Activated CD4-positive, alpha-beta T cell treated with anti-CD3 and anti-CD28 coated beads, Interleukin-10, Interleukin-2, amounts not matched to agents 100 ng/mL and 50 ng/mL, durations not matched to agents 16 hours and 8 hours (primary cell): Measurements from ENCODE around the gene BMP8B.
"Not testable (repeated sequence)": the region's sequence is repeated elsewhere in the genome, so short reads cannot be mapped to it uniquely, and the experiment has no call there.

Experiments
- DNase-seq: peaks from one replicate; pipeline ENCODE4 v3.0.0-alpha.2; 2020

BMP8B gene

DNA sequence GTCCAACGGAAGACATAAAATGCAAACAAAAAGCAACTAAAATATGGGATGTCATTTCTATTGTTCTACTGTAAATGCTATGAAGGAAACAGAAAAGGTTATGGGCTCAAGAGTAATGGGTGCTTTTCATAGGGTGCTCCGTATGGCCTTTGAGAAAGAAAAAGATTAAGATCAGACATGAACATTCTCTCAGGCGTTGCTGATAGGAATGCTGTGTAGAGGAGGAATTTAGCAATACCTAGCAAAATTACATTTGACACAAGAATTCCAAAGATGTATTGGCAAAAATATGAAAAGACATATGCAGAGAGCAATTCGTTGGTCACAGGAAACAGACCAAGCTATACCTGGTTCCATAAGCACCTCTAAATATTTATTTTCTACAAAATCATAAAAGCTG lies 11.8 kb downstream of the BMP8B start:
- no peak for DNase-seq

DNA sequence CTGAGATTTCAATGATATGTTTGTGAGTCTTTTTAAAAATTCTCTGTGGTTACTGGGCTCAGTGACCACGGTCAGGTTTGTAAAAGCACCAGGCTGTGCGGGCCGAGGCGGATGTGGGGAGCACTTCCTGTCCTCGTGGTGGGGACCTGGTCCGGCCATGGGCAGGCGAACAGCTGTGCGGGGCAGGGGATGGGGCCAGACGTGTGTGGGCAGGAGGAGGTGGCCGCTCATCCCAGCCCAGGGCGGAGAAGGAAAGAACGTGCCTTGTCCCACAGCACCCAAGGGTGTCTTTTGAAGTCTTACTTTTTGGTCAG lies 12.3 kb downstream of the BMP8B start:
- DNase-seq: no peak

DNA sequence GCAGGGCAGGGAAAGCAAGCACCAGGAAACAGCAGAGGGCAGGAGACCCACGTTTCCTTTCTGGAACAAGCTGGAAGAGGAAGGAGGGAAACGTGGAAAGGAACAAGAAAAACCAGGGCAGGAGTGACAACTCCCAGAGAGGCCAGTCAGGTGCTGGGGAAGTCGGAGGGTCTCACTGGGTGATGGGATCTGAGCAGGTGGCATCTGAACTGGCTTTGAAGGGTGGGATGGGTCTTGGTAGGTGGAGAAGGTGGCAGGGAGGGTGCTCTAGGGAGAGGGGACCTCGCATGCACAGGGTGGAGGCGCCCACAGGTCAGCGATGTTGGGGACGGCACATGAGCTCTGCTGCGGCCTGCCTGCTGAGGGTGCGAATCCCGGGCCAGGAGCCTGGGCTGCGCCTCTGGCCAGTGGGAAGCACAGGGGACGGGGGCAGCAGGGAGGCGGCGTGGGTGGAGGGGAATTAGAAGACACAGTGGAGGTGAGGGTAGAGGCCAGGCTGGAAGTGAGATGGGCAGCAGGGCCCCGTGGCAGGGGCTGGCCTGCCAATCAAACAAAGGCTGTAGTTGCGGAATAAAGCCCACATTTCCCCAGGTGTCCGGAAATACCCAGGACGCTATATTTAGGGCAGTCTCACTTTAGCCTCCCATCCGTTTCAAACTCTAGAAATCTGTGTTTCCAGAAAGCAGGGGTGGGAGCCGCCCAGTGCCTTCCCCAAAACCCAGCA lies 12.8 kb downstream of the BMP8B start:
- not testable (repeated sequence) for DNase-seq

DNA sequence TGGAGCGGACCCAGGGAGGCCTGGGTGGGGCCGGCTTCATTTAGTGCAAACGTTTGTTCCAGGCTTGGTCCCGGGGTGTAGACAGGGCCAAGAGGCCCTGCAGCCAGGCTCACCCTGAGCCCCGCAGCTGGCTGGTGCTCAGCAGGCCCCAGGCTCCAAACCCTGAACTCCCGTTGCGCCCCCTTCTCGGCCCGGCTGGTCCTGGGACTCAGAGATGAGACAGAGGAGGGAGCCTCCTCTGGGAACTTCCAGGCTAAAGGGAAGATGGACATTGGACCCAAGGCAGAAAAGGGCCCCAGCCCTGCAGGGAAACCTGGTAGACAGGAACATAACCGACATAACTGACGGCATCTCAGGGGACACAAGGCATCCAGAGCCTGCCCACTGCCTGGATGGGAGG lies 13.5 kb downstream of the BMP8B start:
- DNase-seq: not testable (repeated sequence)

DNA sequence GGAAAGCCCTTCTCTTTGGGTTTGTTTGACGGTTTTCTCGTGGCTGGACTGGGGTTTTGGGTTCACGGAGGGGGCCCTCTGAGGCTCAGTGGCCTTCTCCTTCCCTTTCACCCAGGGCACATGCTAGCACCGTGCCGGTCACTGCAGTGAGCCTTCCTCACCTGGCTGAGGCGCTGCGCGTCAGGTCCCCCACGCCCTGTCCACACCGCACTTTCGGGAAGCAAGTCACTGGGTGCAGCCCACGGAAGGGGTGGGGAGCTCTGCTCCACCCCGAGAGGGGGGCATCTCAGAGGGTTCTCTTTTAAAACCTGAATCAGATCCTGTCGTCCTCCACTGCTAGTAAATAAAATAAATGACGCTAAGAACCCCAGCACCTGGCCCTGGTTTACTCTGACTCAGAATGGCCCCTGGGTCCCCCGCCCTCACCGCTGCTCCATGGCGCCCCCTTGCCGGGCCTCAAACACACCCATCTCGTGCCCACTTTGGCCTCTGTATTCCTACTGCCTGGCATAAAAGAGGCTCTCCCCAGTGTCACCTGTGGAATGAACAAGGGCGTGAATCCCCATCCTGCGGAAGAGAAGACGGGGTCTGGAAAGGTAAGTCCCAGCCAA lies 15.2 kb downstream of the BMP8B start:
- DNase-seq: not testable (repeated sequence)

DNA sequence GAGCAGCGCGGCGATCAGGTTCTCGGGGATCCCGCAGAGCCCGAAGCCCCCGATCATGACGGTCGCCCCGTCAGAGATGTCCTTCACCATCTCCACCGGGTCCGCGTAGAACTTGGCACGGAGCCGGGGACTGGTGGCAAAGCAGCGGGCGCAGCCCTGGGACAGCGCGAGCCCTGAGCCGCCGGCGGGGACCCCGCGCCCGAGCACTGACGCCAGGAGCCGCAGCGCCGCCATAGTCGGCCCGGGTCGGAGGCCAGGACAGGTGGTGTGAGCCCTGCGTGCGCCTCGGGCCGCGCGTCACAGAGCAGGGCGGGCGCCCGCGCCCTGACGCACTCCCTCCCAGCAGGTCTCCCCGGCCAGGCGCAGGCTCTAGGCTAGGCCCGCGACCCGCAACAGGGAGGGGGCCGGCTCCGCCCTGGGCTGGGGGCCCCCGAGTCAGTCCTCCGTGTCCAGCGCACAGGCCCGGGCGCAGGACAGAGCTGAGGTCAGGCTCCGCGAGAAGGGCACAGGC lies 17.6 kb downstream of the BMP8B start, which contains the start of gene OXCT2:
Gene OXCT2, minus strand, starts transcription at position 327 of the 511 bp plus-strand sequence. Its CDS starts 93 bp downstream, at position 234.
- not testable (repeated sequence) for DNase-seq

DNA sequence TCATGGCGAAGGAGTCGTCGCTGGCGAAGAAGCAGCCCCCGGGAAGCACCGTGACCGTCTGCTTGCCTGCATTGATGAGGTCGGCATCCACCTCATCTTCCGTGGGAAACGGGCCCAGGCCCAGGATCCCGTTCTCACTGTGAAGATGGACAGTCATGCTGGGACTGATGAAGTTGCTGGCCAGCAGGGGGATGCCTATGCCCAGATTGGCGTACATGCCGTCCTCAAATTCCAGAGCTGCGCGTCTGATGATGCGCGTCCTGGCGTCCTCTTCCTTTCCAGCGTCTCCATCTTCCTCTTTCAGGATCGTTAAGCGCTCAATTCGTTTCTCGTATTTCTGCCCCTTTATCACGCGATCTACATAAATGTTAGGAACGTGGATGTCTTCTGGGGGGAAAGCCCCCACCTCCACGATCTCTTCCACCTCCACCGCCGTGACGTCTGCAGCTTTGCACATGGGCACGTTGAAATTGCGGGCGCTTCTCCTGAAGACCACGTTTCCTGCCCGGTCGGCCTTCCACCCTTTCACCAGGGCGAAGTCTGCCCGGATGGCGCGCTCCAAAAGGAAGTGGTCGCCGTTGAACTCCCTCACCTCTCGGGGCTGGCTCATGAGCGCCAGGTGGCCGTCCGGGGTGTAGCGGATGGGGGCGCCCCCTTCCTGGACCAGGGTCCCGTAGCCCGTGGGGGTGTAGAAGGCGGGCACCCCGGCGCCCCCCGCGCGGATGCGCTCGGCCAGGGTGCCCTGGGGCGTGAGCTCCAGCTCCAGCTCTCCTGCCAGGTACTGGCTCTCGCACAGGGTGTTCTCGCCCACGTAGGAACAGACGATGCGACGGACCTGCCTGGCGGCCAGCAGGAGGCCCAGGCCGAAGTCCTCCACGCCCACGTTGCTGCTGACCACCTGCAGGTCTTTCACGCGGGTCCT lies 18.3 kb downstream of the BMP8B start:
- DNase-seq: not testable (repeated sequence)

DNA sequence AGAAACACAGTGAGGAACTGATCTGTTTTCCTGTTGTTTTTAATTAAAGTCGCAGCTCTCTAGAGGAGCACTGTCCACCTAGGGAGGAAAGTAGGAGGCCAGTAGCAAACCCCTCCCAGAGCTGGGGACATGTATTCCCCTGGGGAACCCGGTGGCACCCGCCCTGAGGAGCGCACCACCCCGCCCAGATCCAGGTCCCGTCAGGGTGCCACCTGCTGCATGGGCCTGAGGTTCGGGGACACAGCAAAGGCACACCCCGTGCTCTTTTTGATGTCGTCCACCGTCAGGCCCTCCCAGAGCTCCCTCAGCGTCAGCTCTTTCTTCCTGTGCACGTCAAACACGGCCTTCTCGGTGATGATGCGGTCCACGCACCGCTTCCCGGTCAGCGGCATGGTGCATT lies 19.2 kb downstream of the BMP8B start:
- DNase-seq: not testable (repeated sequence)

DNA sequence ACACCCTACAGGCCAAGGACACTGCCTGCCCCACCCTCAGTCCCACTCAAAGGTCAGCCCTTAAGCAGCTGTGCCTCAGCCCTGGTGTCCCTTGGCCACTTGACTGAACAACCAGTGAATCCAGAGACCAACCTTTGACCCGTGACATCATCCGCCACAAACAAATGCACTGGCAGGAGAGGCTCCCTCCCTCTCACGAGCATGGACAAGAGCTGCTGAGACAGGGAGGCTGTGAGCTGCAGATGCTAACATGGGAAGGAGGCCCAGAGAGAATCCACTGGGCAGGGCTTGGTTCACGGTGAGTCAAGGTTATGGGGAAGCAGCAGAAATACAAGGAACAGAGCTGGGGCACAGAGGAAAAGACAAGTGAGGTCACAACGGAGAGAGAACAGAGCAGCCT lies 22.2 kb downstream of the BMP8B start:
- not testable (repeated sequence) for DNase-seq

DNA sequence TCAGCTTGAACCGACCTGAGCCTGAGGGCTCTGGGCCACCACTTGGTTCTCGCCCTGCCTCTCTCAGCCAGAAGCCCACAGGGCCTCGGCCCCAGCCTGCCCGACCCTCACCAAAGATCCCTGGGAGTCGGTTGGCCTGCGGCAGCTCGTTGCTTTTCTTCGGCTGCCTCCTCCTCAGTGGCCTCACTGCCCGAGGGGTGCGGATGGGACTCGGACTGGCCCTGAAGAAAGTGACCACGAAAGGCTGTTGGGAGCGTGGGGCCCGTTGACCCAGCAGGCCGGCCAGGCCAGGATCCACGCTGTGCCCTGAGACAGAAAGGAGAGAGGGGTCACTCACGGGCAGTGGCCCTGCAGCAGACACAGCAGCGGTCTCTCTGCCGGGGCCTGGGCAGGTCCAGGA lies 24.2 kb downstream of the BMP8B start:
- not testable (repeated sequence) for DNase-seq

DNA sequence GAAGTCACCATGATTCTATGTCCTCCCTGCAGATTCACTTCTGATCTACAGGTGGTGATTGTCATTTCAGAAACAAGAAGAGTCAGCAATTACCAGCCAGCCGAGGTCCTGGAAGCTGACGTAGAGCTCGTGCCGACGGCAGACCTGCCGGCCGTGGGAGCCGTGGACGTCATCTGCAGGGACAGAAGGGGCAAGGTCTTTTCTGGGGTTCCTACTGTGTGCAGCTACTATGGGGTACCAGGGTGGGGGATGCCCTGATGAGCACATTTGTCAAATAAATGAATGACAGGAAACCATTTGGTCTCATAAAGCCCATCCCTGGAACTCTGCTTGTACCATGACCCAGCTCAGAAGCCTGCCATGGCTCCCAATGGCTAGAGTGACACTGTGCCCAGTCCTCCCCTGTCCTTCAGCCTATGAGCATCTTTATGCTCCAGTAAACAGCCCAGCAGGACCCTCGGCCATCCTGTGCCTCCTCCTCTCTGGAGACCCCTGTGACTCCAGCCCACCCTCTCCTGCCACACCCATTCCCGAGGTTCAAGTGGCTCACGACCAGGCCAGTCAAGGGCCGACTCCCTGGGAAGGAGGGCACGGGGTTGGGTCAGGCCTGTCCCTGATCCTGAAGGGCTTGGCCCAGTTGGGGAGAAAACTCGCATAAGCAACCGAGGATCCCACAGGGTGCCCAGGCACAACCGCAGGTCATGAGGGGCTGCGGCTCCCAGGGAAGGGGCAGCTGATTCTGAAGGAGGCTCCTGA lies 24.9 kb downstream of the BMP8B start:
- DNase-seq: not testable (repeated sequence)

DNA sequence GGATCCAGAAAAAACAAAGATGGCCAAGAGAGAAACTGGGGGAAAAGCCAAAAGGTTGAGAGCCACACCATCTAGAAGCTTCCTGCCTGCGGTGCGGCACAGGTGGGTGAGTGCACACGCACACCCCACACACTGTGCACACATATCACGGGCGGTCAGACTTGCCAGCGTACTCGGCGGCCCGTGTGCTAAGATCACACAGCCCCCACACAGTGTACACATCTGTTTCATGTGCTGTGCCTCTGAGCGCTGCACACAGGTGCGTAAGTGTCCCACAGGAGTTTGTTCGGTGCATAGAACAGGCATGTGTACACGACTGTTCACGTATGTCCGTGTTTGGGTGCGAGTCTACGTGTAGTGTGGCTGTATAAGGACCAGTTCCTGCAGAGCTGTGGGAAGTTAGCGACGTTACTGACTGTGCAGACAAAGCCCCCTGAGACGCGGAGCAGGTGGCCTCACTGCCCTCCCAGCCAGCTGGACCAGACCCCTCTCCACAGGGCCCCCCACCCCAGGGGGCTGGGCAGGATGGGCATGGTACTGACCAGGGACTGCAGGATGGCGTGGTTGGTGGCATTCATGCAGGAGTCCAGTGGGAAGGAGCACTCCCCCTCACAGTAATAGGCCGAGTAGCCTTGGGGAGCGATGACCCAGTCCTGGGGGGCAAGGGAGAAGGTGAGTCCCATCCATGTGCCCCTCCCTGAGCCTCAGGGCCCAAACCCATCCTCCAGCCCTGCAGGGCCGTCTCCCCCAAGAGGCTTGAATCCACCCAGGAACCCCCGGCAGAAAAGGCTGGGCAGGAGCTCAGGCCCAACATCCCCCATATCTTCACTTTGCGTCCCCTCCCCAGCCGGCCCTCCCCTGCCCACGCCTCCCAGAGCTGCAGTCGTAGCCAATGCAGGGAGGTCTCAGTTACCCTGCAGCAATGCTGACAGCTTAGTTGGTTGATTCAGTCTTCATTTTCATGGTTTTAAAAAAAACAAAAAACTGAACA lies 25.8 kb downstream of the BMP8B start:
- DNase-seq: no peak

DNA sequence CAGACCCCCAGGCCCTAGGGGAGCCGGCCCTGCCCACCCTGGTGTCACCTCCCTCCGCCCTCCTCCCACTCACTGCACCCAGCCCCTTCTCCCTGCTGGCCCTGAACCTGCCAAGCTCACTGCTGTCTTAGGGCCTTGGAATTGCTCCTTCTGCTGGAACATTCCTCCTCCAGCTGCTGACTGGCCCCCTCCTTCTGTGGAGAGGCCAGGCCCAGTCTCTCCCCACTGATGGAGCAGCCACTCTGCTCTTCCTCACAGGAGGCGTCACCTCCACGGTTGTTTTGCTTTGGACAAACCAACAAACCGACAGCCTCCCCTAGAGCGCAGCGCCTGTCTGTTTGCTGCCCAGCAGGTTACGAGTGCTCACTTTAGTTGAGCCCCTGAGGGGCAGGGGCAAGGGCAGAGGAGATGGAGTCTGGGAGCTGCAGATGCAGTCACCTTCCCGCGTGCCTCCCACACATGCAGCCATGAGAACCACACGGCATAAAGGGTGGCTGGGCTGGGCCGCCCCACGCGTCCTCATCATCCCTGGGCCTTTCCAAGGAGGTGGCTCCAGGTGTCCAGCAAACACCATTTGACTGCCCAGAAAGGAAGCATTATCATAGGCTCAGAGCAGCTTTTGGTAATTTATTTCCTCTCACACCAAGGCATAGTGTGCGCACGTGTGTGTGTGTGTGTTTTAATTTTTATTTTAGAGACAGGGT lies 27.0 kb downstream of the BMP8B start:
- no peak for DNase-seq

DNA sequence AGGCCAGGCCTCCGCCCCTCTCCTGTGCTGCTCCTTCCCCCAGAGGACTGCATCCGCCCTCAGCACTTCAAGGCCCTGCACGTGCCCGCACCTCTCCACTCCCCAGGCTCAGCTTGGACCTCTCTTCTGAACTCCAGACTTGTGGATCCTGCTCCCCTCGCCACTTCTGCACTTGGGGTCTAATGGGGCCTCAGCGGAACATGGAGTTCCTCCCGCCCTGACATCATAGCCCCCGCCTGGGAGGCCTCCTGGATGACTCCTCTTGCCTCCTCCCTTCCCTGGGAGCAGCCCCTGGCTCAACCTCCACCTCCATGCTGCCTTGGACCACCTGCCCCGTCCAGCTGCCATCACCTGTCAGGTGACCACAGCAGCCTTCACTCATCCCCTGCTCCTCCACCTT lies 27.6 kb downstream of the BMP8B start:
- DNase-seq: no peak

DNA sequence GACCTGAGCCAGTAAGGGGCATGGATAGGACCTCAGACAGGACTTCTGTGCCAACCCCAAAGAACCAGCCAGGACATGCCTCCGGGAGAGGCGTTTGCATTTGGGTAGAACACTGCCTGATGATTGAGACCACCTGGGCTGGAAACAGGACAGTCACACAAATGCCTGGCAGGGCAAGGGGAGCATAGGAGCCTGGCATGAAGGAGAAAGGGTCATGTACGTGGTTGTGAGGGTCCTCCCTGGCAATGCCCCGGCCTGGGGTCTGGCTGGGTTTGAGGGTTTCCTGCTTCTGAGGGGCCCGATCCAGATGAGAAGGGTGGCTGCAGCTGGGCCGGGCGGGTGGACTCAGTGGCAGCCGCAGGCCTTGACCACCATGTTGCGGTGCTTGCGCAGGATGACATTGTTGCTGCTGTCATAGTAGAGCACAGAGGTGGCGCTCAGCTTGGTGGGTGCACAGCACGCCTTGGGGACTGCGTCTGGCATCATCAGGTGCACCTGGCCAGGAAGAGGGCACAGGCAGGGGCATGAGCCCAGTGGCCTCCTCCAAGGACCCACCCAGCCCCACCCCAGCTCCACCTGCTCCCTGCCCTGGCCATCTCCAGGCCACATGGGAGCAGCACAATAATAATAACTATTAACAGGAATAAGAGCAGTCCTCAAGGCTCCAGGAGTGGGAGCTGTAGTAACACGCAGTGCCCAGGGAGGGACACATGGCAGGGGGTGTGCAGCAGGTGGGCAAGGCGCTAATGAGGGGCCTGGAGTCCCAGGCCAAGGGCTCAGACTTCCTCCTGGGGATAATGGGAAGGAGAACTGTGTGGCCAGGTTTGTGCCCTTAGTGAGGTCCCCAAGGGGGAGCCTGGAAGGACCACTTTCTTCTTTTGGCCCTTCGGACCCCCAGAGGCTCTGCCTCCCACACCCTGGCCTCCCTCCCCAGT lies 28.3 kb downstream of the BMP8B start:
- DNase-seq: no peak

DNA sequence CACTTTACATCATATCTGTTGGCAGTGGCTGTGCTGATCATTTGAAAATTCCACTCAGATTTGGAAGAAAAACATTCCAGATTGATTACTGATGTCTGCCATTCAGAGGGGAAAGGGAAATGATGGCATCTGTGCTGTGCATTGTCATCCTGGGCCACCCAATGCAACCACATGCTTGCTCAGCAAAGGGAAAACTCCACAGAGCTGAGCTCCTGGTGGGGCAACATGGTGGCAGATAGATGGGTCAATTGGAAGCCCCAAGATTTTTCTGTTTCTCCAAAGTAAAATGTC lies 29.3 kb downstream of the BMP8B start:
- DNase-seq: no peak

DNA sequence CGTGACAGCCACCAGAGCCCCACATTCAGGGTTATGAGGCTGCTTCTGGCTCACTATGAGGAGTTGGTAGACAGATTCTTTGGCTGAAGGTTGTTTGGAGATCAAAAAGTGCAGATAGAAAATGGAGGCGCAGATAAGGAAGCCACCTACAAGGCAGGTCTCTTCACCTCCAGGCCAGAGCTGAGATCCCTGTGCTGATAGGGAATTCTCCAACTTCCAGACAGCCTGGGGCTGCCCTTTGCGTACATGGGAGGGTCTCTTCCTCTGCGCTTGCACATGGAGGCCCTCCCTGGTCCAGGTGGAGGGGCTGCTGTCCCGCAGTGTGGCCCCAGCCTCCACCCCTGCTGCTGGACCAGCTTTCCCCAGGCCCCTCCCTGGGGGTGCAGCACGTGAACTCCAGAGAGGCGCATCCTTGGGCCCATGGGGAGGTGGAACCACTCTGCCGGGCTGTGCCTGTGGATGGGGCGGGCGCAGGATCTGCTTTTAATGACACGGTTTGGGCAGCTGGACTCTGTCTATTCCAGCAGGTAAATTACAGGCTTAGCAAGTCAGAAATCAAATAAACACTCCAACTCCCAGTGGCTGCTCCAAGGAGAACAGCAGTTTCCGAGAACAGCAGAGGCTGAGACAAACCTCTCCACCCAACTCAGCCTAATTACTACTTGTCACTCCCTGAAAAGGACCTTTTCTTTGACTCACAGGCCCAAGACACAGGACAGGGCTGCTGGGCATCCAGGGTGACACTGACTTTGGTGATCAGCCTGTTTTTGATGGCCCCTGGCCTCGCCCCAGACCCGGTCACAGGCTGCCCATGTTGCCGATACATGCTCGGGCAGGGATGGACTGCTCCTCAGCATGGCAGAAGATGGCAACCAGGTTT lies 29.9 kb downstream of the BMP8B start:
- DNase-seq: no peak

DNA sequence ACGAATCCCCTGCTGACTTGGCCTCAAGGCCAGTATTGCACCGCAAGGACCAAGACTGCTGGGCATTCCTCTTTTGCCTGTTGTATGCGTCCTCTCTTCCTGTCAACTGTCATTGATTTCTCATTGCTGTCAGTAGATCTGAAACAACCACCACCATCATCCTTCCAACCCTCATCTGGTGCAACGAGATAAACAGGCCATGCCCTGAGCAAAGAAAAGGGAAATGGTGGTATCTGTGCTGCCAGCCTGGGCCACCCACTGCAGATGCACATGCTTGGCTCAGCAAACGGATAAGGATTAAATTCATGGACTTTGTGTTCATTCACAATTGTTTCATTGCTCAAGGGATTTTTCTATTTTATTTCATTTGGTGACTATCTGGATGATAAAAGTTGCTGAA lies 31.2 kb downstream of the BMP8B start:
- no peak for DNase-seq
